NCI-H2227 treated with DMSO at 0.1 percent for 48 hours (cell line): ENCODE data around the gene PUSL1.

Experiments used
- DNase-seq: peaks from one replicate; lab custom pipeline; 2025; lab: John Stamatoyannopoulos, UW

Gene PUSL1

DNA sequence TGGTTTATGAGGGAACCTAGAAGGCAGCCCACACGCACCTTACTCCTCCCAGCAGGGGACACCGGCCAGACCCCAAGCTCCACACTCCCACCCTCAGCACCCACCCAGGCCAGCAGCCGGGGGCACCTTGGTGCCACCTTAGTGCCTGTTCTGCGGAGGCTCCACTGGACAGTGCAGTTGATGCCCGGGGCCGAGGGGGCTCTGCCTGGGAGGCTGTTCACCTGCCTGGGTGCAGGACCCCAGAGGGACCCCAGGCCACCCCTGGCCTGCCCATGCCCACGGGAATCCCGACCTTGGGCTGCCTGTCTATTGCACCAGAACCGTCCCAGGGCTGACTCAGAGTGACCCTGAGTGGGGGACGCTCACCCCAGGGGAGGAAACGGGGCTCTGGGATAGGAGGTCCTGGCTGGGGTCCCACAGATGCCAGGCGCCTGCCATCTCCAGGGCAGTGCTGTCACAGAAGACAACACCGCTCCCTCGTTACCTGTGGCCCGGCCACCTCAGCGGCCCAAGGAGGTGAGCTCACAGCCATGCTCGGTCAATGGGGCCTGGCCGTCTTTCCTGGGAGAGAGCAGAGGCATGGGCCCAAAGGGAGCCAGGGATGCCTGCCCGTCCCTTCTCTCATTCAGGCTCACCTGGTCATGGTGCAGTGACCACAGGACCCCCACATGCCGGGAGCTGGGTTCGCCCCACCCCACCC lies 27.5 kb upstream of the PUSL1 start:
- no peak for DNase-seq

DNA sequence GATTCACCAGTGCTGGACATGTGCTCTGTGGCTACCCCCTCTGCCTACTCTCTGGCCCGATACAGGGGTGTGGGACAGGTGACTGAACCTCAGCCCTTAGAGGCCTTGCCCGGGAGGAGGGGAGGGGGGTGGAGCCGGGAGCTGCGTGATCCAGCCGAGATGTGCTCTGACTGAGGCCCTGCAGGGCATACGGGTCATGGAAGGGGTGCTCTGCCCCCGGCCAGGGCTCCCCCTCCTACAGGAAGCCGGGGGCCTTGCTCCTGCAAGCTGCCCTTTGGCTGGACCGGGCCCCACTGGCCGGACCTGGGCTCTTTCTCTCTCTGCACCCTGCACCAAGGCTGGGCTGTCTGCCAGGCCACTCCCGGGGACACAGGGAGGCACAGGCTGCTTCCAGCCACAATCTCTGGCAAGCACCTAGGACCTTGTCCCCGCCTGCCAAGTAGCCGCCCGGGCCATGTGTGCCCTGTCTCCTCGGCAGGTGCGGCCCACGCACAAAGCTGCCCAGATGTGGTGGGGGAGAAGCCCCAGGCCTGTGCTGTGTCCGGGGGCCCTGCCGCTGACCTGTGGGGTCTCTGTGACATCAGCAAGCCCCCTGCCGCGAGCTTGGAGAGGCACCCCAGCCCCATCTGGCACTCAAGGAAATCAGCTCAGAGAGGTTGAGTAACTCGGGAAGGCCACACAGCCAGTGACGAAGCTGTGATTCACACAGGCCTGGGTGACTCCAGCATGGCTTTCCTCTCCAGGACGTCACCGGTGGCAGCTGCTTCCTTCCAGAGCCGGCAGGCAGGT lies 26.7 kb upstream of the PUSL1 start:
- DNase-seq, result no peak

DNA sequence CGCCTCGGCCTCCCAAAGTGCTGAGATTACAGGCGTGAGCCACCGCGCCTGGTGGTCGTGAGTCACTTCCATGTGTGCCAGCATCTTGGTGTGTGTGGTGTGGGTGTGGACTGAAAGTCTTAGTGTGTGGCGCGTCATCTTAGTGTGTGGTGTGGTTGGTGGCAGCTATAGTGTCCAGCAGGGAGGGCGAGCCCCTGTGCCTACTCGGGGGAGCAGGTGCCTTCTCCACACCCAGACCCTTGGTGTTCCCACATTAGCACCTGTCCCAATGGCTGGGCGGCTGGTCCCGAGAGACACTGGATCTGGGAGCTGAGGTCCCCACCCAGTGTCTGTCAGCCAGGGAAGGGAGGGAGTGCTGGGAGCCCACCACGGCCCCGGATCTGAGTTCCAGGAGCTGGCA lies 25.4 kb upstream of the PUSL1 start:
- DNase-seq, result no peak

- DNase-seq, result no peak
Observed at GRCh38 chr1:1283821-1284220, 24.6 kb upstream of the PUSL1 start.

GRCh38 chr1:1284221-1285101 lies 23.9 kb upstream of the PUSL1 start:
- no peak for DNase-seq

GRCh38 chr1:1285102-1285571 lies 23.3 kb upstream of the PUSL1 start:
- no peak for DNase-seq

GRCh38 chr1:1285611-1286311 lies 22.6 kb upstream of the PUSL1 start:
- no peak for DNase-seq

DNA sequence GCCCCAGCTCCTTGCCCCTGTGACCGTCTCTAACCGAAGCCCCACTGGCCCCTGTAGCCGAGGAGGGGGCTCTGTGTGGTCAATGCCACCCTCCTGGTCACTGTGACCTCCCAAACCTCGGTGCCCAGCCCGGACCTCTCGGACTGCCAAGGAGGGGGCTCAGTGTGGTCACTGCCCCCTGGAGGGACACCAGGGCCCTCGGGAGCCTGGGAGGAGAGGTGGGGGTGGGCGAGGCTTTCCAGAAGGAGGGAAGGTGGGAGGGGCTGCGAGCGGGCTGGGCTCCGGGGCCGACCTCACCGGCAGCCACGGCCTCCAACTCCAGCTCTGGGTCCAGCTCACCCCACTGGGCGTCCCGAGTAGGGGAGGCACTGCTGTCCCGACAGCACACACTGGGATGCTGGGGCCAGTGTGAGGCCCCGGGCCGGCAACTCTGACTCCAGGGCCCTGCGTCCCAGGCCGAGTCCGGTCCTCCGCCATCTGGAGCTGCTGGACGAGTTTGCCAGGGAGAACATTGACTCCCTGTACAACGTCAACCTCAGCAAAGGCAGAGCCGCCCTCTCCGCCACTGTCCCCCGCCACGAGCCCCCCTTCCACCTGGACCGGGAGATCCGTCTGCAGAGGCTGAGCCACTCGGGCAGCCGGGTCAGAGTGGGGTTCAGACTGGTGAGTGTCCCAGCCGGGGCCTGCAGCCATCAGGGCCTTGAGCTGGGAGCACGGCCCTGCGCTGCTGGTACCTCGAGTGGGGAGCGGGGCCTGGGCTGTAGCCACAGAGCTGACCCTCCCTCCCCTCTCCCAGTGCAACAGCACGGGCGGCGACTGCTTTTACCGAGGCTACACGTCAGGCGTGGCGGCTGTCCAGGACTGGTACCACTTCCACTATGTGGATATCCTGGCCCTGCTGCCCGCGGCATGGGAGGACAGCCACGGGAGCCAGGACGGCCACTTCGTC lies 21.8 kb upstream of the PUSL1 start:
- no peak for DNase-seq

- no peak for DNase-seq
Observed at GRCh38 chr1:1287288-1288110, 20.9 kb upstream of the PUSL1 start.

GRCh38 chr1:1290238-1290731 lies 18.1 kb upstream of the PUSL1 start:
- peak; percentile 12 for DNase-seq

GRCh38 chr1:1291023-1291528 lies 17.3 kb upstream of the PUSL1 start:
- DNase-seq, result peak; percentile 41

- peak; percentile 44 for DNase-seq
Observed at GRCh38 chr1:1291548-1292441, 16.6 kb upstream of the PUSL1 start.

DNA sequence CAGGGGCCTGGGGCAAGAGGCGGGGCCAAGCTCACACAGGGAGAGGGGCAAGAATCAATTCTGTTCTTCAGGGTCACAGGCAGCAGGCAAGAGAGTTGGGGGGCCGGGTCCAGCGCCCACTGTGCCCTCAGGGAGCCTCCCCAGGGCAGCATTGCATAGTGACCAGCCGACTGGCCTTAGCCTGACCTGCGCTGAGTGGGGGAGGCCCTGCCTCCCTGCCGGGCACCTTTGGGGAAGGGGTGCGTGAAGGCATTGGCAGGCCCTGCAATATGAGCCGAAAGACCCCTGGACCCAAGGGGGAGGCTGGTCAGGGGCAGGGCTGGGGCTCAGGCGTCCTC lies 16.0 kb upstream of the PUSL1 start:
- no peak for DNase-seq

- no peak for DNase-seq
Observed at GRCh38 chr1:1292851-1293250, 15.5 kb upstream of the PUSL1 start.

DNA sequence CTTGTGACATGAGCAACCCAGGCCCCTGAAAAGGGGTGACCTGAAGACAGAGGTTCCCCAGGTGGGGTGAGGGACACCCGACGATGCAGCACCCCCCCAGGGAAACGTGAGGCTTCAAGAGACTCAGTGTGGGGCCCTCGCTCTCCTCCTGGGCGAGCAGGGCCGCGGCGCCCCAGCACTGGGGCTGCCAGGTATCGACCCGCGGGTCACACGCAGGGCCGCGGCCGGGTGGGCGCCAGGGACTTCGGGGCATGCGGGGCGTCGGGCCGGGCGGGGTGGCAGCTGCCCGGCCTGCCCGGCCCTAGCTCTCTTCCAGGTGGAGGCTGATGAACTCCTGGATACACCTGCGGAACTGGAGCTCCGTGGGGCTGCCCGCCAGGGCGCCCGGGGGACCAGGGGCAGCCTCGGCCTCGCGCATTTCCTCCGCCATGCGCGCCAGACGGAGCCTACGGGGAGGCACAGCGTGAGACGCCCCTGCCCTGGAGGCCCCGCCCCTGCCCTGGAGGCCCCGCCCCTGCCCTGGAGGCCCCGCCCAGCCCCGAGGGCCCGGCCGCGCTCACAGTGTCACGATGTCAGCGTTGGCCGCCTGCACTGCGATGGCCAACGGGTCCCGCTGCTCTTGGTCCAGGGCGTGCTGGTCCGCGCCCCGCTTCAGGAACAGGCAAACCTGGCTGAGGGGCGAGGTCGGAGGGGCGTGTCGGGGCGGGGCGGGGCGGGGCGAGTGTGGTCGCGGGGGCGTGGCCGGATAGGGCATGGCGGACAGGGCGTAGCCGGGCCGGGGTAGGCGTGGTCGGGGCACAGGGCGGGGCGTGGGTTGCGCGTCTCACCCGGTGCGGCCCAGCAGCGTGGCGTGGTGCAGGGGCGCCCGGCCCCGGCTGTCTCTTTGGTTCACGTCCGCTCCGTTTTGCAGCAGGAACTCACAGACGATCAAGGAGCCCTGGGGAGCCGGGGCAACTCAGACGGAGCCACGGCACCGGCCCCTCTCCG lies 14.8 kb upstream of the PUSL1 start:
- DNase-seq, result no peak

- no peak for DNase-seq
Observed at GRCh38 chr1:1294250-1294890, 14.0 kb upstream of the PUSL1 start.
